Cardiac muscle cell (in vitro differentiated cells and primary cell): ENCODE measurements around the gene TOPAZ1. TPM values are rescaled to one million over a fixed set of nuclear protein-coding genes. Genes with fewer than 3 reads are reported as not detected.

Experiments used
- DNase-seq, 2 donors: peaks; one replicate each; pipeline versions ENCODE4 v3.0.0 to v3.0.0-alpha.2; 2010 to 2017; ENCODE audit warnings: low read depth in 1 of 2, low spot score in 1 of 2
- H3K27ac ChIP-seq: fragments of 200-600 bp; sonication (generic); 2 replicates; pipeline ENCODE4 v1.5.1; 2016
- H3K27me3 ChIP-seq: fragments of 200-600 bp; sonication (generic); 2 replicates; pipeline ENCODE4 v1.6.0; 2016; ENCODE audit warnings: control low read depth
- H3K36me3 ChIP-seq: fragments of 200-600 bp; sonication (generic); 2 replicates; pipeline ENCODE4 v1.5.1; 2016; ENCODE audit warnings: control low read depth
- H3K4me1 ChIP-seq: fragments of 200-600 bp; sonication (generic); 2 replicates; pipeline ENCODE4 v1.8.1; 2017; ENCODE audit warnings: low read depth, mild to moderate bottlenecking, mixed run types
- H3K4me3 ChIP-seq: fragments of 200-600 bp; sonication (generic); 2 replicates; pipeline ENCODE4 v1.5.1; 2016; ENCODE audit warnings: mild to moderate bottlenecking
- H3K9me3 ChIP-seq: fragments of 200-600 bp; sonication (generic); 2 replicates; pipeline ENCODE4 v1.5.1; 2017; ENCODE audit warnings: low read depth, mild to moderate bottlenecking, control low read depth
- CTCF ChIP-seq: IDR thresholded peaks from 2 replicates; pipeline ENCODE4 v1.5.1; 2012; ENCODE audit warnings: low read depth, mild to moderate bottlenecking, low read length
- polyA plus RNA-seq: library from polyadenylated mRNA; unstranded; fragments of >200 nt; fragmentation: Nextera tagmentation; extraction: Ambion mirVana; gene quantifications from 2 replicates; pipeline ENCODE4 v1.2.1, GENCODE V29; 2016
- total RNA-seq: library from RNA; depleted of rRNA; stranded (reverse); fragments of >200 nt; gene quantifications from 2 replicates; pipeline ENCODE4 v1.2.3, GENCODE V29; 2016

TOPAZ1 gene
- total RNA-seq (not detected in 2 replicates), polyA plus RNA-seq (not detected in 2 replicates)

- Histone ChIP-seq H3K9me3 (no peaks in the 10 kb centered on the region), H3K27ac (no peak within 1 kb of the TSS), H3K4me1 (no peaks in the 10 kb centered on the region), H3K4me3 (no peak within 1 kb of the TSS), H3K36me3 (no peaks in the 10 kb centered on the region), H3K27me3 (no peaks in the 10 kb centered on the region)
- no peak for DNase-seq
- TF ChIP-seq CTCF, result no peak
These were observed at the start of gene TOPAZ1 for GRCh38 chr3:44241706-44242105. TSS of gene TOPAZ1 (plus strand) at chr3:44241886. CDS start at chr3:44242054, 168 bp downstream.

- TF ChIP-seq CTCF, result peak; percentile 85
- no peak overlapping the region for H3K27ac ChIP-seq
These were observed 43.1 kb upstream of the TOPAZ1 start for GRCh38 chr3:44198284-44199269.

GRCh38 chr3:44206261-44206660 is 35.4 kb upstream of the TOPAZ1 start:
- Histone ChIP-seq H3K4me3 (no peak overlapping the region), H3K9me3 (no peaks in the 10 kb centered on the region), H3K4me1 (no peaks in the 10 kb centered on the region), H3K36me3 (no peaks in the 10 kb centered on the region), H3K27me3 (peaks cover 51% of the 10 kb centered on the region), H3K27ac (no peak overlapping the region)
- DNase-seq, result no peak
- no peak for TF ChIP-seq CTCF

More at GRCh38 chr3:44198284-44199269, 43.1 kb upstream of the TOPAZ1 start:
- peak; percentile 78 to 88 for DNase-seq
- H3K9me3 ChIP-seq, result no peaks in the 10 kb centered on the region
- H3K4me3 ChIP-seq, result no peak overlapping the region
- H3K4me1 ChIP-seq, result no peaks in the 10 kb centered on the region
- H3K27me3 ChIP-seq, result peaks cover 69% of the 10 kb centered on the region
- no peaks in the 10 kb centered on the region for H3K36me3 ChIP-seq

- peaks cover 50% of the 10 kb centered on the region for H3K27me3 ChIP-seq
- H3K4me1 ChIP-seq, result no peaks in the 10 kb centered on the region
- TF ChIP-seq CTCF, result no peak
- peak in 1 of 2 donors; percentile 18 for DNase-seq
- H3K36me3 ChIP-seq, result no peaks in the 10 kb centered on the region
- no peak overlapping the region for H3K4me3 ChIP-seq
- H3K27ac ChIP-seq, result no peak overlapping the region
- H3K9me3 ChIP-seq, result no peaks in the 10 kb centered on the region
These were observed 34.6 kb upstream of the TOPAZ1 start for GRCh38 chr3:44206862-44207652.

GRCh38 chr3:44208086-44208485 is 33.6 kb upstream of the TOPAZ1 start:
- H3K4me1 ChIP-seq, result no peaks in the 10 kb centered on the region
- H3K36me3 ChIP-seq, result no peaks in the 10 kb centered on the region
- H3K4me3 ChIP-seq, result no peak overlapping the region
- H3K27me3 ChIP-seq, result peaks cover 45% of the 10 kb centered on the region
- H3K27ac ChIP-seq, result no peak overlapping the region
- H3K9me3 ChIP-seq, result no peaks in the 10 kb centered on the region
- no peak for TF ChIP-seq CTCF
- no peak for DNase-seq
